ENCODE data around the gene PREX1. TPM values are rescaled to one million over a fixed set of nuclear protein-coding genes. Genes with fewer than 3 reads are reported as not detected.

PREX1 gene
- total RNA-seq, 1 donor from 2014 or later: 248 TPM

GRCh38 chr20:48581167-48581566 lies 246.6 kb downstream of the PREX1 start:
- Mint-ChIP-seq H3K27me3 (ENCODE audit: unreplicated experiment) (peaks cover 5% of the 10 kb centered on the region), H3K4me1 (ENCODE audit: unreplicated experiment) (peaks cover 2% of the 10 kb centered on the region)
- TF ChIP-seq, protein P1, sequence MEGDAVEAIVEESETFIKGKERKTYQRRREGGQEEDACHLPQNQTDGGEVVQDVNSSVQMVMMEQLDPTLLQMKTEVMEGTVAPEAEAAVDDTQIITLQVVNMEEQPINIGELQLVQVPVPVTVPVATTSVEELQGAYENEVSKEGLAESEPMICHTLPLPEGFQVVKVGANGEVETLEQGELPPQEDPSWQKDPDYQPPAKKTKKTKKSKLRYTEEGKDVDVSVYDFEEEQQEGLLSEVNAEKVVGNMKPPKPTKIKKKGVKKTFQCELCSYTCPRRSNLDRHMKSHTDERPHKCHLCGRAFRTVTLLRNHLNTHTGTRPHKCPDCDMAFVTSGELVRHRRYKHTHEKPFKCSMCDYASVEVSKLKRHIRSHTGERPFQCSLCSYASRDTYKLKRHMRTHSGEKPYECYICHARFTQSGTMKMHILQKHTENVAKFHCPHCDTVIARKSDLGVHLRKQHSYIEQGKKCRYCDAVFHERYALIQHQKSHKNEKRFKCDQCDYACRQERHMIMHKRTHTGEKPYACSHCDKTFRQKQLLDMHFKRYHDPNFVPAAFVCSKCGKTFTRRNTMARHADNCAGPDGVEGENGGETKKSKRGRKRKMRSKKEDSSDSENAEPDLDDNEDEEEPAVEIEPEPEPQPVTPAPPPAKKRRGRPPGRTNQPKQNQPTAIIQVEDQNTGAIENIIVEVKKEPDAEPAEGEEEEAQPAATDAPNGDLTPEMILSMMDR (IDR thresholded peaks at IDR 0.05; ENCODE audit: unreplicated experiment): no peak

DNA sequence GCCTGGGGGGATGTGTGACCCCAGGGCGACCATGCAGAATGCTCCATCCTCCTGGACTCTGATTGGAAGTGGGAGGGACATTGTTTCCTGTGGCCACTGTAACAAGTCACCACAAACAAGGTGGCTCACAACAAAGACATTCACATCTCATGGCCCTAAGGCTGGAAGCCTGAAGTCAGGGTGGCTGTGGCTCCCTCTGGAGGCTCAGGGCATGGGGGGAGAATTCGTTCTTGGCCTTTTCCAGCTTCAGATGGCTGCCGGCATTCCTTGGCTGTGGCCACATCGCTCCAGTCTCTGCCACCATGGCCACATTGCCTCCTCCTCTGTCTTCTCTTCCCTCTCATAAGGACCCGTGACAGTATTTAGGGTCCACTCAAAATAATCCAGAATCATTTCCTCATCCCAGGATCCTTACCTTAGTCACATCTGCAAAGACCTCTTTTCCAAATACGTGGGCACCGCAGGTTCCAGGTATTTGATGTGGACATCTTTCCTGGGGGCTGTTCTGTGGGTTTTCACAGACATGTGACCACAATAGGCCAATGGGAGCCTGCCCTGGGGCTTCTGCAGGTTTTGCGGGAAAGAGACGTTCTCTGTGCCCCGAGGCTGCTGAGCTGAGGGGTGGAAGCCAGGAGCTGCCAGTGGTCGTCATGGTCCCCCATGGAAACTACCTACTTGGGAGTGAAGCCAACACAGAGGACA lies 249.3 kb downstream of the PREX1 start:
- H3K27me3 Mint-ChIP-seq (ENCODE audit: unreplicated experiment): peaks cover 4% of the 10 kb centered on the region
- no peaks in the 10 kb centered on the region for H3K36me3 Mint-ChIP-seq (ENCODE audit: low read depth, unreplicated experiment)
- H3K4me1 Mint-ChIP-seq (ENCODE audit: unreplicated experiment): peaks cover 2% of the 10 kb centered on the region
- H3K27ac Mint-ChIP-seq (ENCODE audit: unreplicated experiment): no peak overlapping the region
- no peaks in the 10 kb centered on the region for H3K9me3 Mint-ChIP-seq (ENCODE audit: unreplicated experiment)
- no peak for DNase-seq (ENCODE audit: low spot score)
- TF ChIP-seq, protein P1 (IDR thresholded peaks at IDR 0.05; ENCODE audit: unreplicated experiment): no peak
- no peak overlapping the region for H3K4me3 Mint-ChIP-seq (ENCODE audit: unreplicated experiment)

More at GRCh38 chr20:48581167-48581566, 246.6 kb downstream of the PREX1 start:
- Mint-ChIP-seq H3K9me3 (ENCODE audit: unreplicated experiment) (no peaks in the 10 kb centered on the region), H3K4me3 (ENCODE audit: unreplicated experiment) (no peak overlapping the region), H3K27ac (ENCODE audit: unreplicated experiment) (no peak overlapping the region), H3K36me3 (ENCODE audit: low read depth, unreplicated experiment) (no peaks in the 10 kb centered on the region)
- DNase-seq (ENCODE audit: low spot score): no peak

- H3K4me3 Mint-ChIP-seq (ENCODE audit: unreplicated experiment): no peak overlapping the region
- peaks cover under 1% of the 10 kb centered on the region for H3K4me1 Mint-ChIP-seq (ENCODE audit: unreplicated experiment)
Observed at GRCh38 chr20:48577557-48577956, 250.2 kb downstream of the PREX1 start.

GRCh38 chr20:48574383-48574782 lies 253.4 kb downstream of the PREX1 start:
- Mint-ChIP-seq H3K4me1 (ENCODE audit: unreplicated experiment) (no peaks in the 10 kb centered on the region), H3K9me3 (ENCODE audit: unreplicated experiment) (no peaks in the 10 kb centered on the region), H3K27ac (ENCODE audit: unreplicated experiment) (no peak overlapping the region), H3K27me3 (ENCODE audit: unreplicated experiment) (no peaks in the 10 kb centered on the region), H3K4me3 (ENCODE audit: unreplicated experiment) (no peak overlapping the region), H3K36me3 (ENCODE audit: low read depth, unreplicated experiment) (no peaks in the 10 kb centered on the region)
- TF ChIP-seq, protein P1 (IDR thresholded peaks at IDR 0.05; ENCODE audit: unreplicated experiment): no peak
- no peak for DNase-seq (ENCODE audit: low spot score)

More at GRCh38 chr20:48577557-48577956, 250.2 kb downstream of the PREX1 start:
- Mint-ChIP-seq H3K9me3 (ENCODE audit: unreplicated experiment) (no peaks in the 10 kb centered on the region), H3K36me3 (ENCODE audit: low read depth, unreplicated experiment) (no peaks in the 10 kb centered on the region), H3K27ac (ENCODE audit: unreplicated experiment) (no peak overlapping the region), H3K27me3 (ENCODE audit: unreplicated experiment) (no peaks in the 10 kb centered on the region)
- DNase-seq (ENCODE audit: low spot score): no peak
- TF ChIP-seq, protein P1 (IDR thresholded peaks at IDR 0.05; ENCODE audit: unreplicated experiment): no peak

Other genes starting within 250 kb of the PREX1 start
- 20.3 TPM for gene ARFGEF2, start 93.7 kb upstream of the PREX1 start, total RNA-seq (ENCODE audit: unreplicated experiment)
- gene CSE1L, start 218.3 kb upstream of the PREX1 start, total RNA-seq (ENCODE audit: unreplicated experiment): 54.7 TPM